ENCODE results near the gene SMAD6.
"Not testable (repeated sequence)": the region's sequence is repeated elsewhere in the genome, so short reads cannot be mapped to it uniquely, and the experiment has no call there.

The SMAD6 gene

DNA sequence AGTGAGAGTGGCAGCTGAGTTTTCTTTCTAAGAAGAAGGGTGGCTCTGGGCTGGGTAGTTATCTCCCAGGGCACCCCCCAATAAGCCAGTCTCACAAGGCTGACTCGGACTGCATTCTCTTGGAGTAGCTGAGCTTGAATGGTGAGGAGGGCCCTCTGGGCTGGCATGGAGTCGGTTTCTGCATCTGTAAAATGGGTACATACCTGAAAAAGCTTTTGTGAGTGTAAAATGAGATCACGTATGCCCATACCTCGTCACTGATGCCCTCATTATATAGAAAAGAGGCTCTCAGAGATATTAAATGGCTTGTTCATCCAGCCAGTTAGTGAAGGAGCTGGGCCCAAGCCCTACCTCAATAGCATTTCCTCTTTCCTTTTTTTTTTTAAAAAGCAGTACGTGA is 41.2 kb downstream of the SMAD6 start:
- no peak for DNase-seq (ENCODE audit: low read depth)

DNA sequence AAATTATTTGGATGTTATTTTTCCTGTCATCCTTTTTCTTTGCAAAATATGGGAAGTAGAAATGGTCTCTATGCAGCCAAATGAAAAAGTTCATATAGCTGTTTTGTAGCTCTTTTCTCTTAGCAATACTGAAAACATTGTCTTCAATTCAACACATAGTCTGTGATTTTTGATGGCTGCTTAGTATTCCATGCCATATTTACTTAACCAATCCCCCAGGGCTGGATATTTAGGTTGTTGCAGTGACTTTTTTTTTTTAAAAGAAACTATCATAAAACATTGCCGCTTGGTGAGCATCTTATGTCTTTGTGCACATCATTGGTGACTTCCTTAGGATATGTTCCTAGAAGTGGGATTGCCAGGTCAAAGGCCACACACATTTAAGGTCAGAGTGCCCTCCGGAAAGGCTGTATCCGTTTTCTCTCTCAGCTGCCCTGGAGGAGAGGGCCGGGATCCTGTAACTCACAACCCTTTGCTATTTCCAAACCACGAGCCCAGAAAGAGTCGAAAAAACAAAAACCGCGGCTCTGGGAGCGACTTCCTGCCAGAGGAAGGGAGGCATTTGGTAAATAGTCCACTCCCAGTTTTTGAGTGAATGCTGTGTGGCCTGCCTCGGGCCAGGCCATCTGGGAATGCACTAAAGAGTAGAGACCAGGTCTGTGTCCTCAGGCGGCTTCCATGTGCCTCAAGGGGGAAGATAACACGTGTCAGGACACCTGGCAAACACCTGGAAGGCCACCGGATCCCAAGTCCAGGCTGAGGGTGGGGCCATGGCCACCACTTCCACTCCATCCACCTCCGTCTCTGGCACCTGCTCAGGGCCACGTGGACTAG is 41.9 kb downstream of the SMAD6 start:
- DNase-seq (ENCODE audit: low read depth): no peak

DNA sequence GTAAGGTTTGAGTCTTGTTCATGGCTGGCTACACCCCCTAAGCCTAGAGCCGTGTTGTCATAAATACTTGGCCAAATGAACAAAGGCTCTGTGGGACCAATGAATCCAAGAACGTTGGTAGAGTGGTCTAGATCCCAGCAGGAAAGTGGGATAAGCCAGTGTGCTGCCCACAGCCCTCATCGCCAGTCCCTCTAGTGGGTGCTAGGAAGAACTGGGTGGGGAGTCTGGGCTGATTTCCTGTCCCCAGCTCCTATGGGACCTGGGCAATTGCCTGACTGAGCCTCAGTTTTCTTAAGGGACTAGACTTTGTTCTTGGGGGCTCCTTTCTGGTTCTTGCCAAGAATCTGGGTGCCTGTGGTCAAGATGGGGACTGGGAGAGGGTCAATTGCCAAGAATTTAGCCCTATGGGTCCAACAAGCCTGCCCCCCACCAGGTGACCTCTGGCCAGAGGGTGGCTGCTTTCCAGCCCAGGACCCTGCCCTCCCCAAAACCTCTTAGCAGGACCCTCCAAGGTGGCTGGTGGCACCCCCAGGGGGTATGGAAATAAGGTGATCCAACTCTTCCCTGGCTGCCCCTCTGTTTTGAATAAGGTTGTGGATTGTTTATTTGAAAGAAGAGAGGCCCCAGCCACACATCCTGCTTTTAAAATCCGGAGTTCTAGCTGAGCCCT is 42.7 kb downstream of the SMAD6 start:
- no peak for DNase-seq (ENCODE audit: low read depth)

DNA sequence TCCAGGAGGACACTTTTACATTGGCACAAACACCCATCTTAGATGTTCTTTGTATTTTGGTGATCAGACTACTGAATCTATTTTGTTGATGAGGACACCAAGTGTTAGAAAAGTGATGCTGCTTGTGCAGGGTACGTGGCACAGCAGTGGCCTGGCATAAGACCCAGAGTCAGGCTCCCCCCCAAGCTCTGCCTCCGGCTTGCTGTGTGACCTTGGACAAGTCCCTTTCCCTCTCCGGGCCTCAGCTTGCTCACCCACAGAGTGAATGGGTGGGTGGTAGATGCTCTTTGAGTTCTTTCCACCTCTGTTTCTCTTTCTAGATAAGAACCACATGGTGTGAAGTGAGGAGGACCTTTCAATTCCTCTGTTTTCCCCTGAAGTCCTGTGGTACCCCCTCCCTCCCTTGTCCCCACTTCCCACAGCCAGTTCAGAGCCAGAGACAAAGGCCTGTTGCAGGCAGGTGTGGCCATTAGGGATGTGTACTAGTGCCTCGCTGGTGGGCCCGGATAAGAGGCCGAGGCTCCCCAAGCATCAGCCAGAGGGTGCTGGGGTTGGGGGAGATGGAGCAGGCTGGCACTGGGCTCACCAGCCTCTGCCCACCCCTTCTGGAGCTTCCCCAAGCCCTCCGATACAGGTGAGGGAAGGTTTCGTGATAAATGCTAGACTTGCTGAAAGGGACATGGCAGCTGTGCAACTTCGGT is 43.6 kb downstream of the SMAD6 start:
- no peak for DNase-seq (ENCODE audit: low read depth)

DNA sequence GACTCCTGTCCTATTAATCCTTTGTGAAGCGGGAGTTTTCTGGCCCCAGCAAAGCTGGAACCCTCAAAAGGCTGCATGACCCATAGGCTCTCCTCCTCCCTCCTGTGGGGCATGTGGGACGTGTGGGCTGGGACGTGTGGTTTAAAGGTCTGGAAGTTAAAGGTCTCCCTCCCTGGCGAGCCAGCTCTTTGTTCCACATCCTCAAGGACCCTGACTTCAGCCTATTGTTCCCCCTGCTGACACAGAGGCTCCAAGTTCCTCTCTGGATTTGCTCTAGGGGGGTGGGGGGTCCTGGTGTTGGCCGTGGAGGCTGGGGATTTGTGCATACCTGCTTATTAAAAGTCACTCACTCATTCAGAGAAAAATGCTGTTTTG is 44.2 kb downstream of the SMAD6 start:
- DNase-seq (ENCODE audit: low read depth): no peak

DNA sequence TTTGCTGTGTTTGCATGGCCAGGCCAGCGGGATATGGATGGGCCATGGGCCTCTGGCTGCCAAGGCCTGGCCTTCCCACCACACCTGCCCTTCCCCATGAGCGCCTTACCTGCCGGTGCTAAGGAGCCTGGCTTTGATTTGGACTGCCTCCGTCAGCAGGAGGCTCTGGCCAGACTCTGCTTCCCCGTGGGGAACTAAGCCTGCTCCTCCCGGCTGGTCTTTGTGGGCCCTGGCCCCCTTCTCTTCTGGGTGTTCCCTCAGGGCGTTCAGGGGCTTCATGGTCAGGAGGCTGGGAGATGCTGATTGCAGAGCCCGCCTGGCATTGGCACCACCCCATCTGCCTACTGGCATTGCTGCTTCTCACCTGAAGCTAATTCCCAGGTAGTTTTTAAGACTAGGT is 45.2 kb downstream of the SMAD6 start:
- DNase-seq (ENCODE audit: low read depth): no peak

DNA sequence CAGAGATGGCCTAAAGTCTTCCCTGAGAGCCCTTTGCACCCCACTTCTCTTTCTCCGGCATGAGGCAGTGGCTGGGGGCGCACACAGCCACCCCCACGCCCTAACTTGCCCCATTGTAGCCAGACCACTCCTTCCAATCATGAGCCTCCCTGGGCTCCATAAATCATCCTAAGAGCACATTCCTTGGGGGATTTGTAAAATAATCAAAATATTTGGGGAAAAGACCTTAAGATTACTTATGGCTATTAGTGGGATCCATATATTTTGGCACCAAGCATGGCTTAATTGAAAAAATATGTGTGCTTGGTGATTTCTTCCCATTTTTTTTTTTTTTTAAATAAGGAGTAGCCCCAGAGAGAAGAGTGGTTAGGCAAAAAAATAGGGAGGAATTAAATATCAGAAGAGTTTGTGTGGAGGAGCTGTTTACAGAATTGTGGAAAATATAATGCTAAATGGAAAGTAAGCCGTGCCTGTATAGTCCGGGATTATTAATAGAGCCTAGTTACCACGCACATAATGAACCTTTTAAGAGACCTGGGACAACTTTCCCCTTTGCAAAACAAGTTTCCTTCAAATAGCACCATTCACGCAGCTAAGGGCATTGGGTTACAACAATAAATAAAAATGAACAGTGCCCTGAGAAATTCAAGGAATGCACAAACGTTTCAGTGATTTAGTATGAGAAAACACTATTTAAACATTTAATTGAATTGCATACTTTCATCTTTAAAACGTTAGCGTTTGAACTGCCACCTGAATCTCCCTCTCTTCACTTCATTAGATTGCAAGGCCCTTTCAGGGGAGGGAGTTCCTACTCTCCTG is 46.1 kb downstream of the SMAD6 start:
- peak; percentile 79 for DNase-seq (ENCODE audit: low read depth)

DNA sequence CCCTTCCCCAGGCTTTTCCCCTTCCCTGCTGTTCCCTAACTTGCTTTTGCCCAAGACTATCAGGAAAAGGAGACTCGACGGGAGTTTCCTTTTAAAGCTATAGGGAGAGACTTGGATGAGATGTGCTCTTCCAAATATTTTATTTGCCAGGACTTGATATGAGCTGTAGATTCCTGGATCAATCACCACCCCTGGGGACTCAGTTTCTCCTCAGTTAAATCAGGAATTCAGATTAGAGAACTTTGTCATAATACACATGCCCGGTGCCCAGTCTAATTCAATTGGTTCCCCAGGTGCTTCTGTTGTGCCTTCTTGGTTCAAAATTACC is 46.6 kb downstream of the SMAD6 start:
- no peak for DNase-seq (ENCODE audit: low read depth)

DNA sequence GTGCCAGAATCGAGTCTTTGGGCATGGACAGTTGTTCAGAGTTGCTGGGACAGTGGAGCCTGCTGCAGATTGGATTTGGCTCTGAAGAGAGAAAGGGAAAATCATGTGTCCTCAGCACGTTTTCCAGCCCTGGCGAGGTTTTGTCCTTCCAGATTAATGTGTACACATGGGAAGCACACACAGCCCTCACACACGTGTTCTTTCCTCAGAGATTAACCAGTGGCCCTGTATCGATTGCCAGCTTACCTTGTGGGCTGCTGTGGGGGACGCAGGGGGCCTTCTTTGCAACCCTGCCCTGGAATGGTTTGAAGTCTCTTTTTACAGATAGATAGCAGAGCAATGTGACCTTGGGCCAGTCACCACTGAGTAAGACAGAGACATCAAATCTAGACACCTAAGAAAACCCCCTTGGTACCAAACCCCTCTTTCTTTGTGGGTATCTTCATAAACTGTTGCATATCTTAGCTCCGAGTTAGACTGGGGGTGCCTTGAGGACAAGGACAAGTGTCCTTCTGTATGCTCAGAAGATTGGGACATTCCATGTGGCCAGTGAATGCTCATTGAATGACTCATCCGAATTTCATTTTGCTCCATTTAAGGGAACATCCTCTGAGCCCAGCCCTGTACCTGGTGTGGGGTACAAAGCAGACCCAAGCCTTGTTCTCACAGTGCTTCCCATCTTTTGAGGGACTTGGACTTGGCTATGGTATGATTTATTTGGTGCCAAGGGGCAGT is 48.0 kb downstream of the SMAD6 start:
- no peak for DNase-seq (ENCODE audit: low read depth)

DNA sequence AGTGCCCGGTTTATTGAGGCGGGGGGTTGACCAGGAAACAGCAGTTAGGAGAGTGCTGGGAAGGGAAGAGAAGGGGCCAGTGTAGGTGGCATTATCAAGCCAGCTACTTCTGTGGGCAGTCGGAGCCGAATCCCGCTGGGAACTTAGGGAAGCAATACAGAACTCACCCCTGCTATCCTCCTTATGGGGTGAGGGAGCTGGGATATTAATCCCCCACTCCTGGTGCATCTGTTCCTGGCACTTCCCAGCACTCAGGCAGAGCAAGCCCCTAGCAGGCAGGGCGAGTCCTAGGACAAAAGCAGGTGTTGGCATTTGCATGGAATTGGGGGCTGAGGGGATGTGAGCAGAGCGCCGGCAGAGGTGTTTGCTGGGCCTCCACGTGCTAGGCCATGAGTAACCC is 48.6 kb downstream of the SMAD6 start:
- no peak for DNase-seq (ENCODE audit: low read depth)

DNA sequence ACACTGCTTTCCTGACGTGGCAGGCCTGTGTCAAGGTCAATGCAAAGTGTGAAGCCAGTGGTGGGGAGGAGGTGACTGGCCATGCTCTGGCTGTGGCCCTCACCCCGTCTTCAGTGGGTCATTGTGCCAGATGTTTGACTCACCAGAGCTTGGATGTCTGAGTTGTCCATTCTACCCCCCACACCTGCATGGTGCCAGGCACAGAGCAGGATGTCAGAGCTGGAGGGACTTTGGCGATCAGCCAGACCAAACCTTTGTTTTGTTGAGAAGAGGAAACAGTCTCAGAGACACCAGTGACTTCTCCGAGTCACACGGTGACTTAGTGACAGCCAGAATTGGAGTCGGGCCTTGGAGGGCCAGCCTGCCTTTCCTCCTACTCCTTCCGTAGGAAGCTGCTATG is 49.5 kb downstream of the SMAD6 start:
- no peak for DNase-seq (ENCODE audit: low read depth)

DNA sequence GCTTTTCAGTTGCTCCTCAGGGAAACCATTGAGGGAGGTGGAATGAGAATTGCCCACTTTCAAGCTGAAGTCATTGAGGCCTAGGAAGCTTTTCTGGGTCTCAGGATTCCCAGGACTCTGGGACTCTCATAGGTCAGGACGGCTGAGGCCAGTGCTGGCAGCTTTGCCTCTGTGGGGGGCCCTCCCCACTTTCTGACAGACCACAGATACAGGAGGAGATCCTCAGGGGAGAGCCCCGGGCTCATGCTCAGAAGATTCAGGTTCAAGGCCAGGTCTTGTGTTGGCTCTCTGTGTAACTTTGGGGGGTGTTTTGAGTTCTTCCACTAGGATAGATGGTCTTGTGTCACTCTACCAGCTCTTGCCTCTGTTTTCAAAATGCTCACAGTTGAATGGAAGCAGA is 50.0 kb downstream of the SMAD6 start:
- DNase-seq (ENCODE audit: low read depth): no peak

DNA sequence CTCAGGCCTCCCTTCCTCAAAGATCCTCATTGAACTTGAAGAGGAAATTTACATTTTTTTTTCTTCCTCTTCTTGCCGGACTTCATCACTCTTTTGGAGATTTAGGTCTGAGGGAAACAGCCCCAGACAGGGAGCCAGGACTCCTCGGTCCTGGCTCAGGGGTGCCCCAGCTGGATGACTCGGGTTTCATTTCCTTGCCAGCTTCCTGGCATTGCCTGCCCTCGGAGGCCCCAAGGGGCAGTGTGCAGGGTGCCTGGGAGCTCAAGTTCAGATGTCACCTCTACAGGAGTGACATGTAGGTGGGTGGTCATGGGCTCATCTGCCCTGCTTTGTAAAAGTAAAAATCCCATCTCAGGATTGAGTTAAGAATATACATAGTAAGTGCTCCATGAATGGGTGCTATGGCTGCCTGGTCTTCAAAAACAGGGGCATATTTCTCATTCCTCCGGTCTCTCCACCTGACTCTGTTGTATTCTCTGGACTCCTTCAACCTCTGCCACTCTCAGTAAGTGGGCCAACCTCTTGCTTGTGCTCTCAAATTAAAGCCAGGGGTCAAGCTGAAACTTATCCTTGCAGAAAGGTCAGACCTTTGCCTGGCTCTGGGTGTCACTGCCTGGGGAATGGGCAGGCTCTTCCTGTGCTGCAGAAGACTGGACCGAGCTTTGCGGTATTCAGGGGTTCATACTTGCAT is 51.8 kb downstream of the SMAD6 start:
- no peak for DNase-seq (ENCODE audit: low read depth)

DNA sequence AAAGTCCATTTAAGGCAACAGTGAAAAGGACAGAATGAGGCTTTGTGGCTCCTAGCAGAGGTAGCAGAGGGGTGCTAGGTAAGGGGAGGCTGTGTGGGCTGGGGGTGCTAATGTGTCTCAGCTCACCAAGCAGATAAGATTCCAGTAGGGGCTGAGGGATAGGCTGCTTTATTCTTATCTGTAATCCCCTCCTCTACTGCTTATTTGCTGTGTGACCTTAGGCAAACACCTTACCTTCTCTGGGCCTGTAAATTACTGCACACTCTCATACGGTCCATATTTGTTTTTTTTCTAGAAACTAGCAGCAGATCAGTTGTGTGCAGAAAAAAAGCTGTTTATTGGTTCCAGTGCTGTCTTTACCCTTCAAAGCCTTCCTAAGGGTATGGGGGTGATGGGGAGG is 52.8 kb downstream of the SMAD6 start:
- no peak for DNase-seq (ENCODE audit: low read depth)

DNA sequence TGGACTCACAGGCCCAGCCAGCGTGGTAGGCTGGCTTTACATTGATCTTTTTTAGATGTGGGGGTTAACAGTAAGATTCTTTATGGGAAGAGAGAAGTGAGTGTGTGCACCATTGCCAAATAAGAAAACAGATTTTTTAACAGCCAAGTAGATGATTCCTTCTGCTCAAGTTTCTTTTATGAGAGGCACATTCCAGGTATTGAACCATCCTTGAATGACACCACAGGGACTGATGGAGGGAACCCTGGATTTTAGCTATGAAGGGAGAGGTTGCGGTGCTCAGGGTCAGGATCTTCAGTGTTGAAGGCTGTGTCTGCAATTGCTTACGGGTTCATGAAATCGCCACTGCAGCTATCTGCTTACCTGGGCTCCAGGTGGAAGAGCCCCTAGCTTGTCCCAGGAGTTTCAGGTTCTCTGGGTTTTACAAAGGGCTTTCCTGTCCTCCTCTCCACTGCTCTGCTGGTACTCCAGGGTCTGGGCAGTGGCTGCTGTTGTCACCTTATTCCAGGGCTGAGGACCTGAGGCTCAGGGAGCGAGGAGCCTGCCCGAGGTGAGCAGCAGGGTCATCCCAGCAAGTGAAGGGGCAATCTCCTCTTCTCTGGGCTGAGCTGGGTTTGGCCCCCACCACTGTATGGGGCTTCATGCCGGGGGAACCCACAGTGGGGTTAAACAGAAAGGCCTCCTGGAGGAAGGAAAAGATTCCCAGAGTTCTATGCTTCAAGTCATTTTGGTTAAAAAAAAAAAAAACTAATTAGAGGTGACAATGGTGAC is 53.4 kb downstream of the SMAD6 start:
- DNase-seq (ENCODE audit: low read depth): no peak

DNA sequence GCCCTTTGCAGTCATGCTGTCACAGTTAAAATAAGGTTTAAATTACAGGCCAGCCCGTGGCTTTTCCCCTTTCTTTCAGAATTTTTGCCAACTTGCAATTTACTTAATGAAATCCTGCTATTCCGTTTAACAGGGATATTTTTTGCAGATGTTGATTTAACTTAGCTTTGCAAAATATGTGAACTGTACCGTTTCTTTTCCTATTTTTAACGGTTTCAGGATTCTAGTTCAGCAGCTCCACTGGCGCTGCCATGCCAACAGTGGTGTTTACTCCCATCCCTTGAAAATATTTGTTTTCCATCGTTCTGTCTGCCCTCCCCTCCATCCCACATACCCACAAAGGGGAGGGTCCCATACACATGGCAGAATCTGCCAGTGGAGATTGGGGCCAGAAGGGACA is 54.3 kb downstream of the SMAD6 start:
- DNase-seq (ENCODE audit: low read depth): no peak

DNA sequence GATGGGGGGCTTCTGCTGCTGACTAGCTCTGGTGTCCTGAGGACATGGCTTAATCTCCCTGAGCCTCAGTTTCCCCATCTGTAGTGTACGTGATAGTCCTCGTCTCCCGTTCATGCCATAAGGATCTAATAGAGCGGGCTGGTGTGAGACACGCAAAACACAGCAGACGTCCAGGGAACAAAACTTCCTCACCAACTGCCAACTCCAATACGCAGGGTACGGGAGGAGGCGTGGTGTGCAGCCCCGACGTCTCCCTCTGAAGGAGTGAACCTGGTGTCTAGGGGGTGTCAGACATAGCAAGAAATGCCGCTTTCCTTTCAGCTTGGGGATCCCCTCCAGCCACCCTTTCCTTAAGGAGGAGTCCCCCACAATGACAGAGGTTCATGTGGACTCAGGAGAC is 55.0 kb downstream of the SMAD6 start:
- DNase-seq (ENCODE audit: low read depth): no peak

DNA sequence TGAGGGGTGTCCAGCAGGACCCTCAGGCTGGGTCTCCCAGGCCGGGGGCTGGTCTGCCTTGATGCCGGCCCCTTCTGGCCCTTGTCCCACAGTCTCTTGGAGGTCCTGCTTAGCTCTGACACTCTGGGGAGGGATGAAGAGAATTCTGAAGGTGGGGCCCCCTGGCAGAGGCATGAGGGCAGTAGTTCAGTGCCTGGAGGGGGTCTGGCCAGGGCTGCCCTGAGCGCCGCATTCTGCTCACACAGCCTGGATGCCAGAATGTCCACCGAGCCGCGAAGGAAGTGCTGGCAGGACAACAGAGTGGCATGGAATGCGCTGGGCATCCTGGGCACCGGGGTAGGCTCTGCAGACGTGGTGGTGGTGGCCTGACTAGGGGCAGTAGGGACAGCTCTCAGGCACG is 55.5 kb downstream of the SMAD6 start:
- no peak for DNase-seq (ENCODE audit: low read depth)

DNA sequence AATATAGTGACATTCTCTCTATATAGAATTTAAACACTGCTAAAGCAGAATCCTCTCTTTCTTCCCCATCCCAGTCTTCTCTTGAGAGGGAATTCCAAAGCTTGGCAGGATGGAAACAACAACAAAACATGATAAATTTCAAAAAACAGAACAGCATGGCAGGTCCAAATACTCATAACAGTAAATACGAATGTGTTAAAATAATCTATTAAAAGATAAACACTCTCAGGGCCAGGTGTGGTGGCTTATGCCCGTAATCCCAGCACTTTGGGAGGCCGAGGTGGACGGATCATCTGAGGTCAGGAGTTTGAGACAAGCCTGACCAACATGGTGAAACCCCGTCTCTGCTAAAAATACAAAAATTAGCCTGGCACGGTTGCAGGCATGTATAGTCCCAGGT is 56.2 kb downstream of the SMAD6 start:
- not testable (repeated sequence) for DNase-seq (ENCODE audit: low read depth)

DNA sequence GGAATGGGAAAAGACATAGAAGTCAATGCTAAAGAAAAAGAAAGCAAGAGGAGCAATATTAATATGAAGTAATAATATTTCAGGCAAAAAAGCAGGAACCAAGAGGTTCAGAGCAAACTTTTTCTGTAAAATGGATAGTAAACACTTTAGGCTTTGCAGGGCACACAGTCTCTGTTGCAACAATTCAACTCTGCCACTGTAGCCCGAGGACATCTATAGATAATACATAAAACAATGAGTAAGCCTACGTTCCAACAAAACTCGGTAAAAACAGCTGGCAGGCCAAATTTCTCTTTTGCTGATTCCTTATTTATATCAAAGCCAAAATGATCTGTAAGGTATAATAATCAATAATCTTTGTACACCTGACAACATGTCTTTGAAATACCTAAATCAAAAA is 56.8 kb downstream of the SMAD6 start:
- no peak for DNase-seq (ENCODE audit: low read depth)
